ENCODE results near the gene PTTG1IP. TPM values are rescaled to one million over a fixed set of nuclear protein-coding genes. Genes with fewer than 3 reads are reported as not detected.

The PTTG1IP gene
- total and polyA plus RNA-seq, 8 donors: 61.3 to 253 (median 114) TPM

DNA sequence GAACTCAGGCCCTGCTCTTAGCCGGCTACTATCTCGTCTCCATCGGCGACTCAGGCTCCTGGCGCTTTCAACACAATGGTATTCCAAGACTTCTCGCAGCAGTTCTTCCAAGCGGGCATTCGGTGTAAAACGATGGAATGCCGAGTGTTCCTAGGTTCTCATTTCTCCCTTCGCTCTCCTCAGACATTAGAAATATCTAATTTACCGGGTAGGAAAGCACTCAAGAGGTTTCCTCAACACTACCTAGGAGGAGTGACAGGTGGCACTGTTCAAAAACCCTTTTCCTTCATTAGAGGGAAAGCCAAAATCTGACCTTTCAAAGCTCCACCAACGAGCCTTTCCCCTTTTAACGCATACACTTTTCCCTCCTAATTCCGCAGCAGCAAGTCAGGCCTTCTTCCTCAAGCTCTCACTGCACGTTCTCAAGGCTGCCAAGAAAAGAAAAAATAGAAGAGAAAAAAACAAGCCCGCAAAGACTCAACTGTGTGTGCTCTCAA, 72.5 kb downstream of the PTTG1IP start:
- WGBS, 5 donors: 1 to 4% (median 3%) methylated on average over 17 of the region's 17 CpGs
- intact Hi-C loops (cut with DNase I; ENCODE audit: low total_unique reads): no loop called here
- peak overlapping the region in 4 of 5 donors; percentile 79 to 86 (median 82) for H3K27ac ChIP-seq

DNA sequence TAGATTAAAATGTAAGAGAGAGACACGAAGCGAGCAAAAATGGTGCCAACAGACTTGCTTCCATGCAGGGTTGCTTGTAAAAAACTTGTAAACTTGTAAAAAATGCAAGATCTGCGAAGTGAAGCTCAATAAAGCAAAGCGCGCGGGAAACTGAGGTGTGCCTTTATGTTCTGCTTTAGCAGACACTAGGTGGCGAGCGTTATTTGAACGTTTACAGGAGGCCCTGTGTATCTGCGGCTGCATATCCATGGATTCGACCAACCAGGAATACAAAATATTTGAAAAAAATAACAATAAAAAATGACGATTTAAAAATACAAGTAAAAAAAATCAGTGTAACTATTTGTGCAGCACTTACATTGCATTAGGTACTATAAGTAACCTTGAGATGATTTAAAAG, 73.4 kb downstream of the PTTG1IP start:
- Histone ChIP-seq H3K4me3 (peak overlapping the region in 2 of 4 donors; percentile 86 to 96), H3K36me3 (peaks cover 5 to 34% (median 33%) of the 10 kb centered on the region in 4 donors), H3K4me1 (peaks cover 21 to 42% (median 34%) of the 10 kb centered on the region in 4 donors), H3K9me3 (no peaks in the 10 kb centered on the region), H3K27me3 (no peaks in the 10 kb centered on the region), H3K27ac (peak overlapping the region in 1 of 5 donors; percentile 85)
- intact Hi-C loops (cut with DNase I; ENCODE audit: low total_unique reads): no loop called here
- 39 to 56% (median 41%) methylated on average over 12 of the region's 12 CpGs for WGBS, 5 donors
- DNase-seq: peak; percentile 38 to 68
- TF ChIP-seq, protein P1, sequence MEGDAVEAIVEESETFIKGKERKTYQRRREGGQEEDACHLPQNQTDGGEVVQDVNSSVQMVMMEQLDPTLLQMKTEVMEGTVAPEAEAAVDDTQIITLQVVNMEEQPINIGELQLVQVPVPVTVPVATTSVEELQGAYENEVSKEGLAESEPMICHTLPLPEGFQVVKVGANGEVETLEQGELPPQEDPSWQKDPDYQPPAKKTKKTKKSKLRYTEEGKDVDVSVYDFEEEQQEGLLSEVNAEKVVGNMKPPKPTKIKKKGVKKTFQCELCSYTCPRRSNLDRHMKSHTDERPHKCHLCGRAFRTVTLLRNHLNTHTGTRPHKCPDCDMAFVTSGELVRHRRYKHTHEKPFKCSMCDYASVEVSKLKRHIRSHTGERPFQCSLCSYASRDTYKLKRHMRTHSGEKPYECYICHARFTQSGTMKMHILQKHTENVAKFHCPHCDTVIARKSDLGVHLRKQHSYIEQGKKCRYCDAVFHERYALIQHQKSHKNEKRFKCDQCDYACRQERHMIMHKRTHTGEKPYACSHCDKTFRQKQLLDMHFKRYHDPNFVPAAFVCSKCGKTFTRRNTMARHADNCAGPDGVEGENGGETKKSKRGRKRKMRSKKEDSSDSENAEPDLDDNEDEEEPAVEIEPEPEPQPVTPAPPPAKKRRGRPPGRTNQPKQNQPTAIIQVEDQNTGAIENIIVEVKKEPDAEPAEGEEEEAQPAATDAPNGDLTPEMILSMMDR (IDR thresholded peaks at IDR 0.05): peak in 5 of 7 experiments; percentile 17 to 31 (median 21)
- TF ChIP-seq POLR2A (IDR thresholded peaks at IDR 0.05): no peak

More for the DNA sequence above, 72.5 kb downstream of the PTTG1IP start:
- peaks cover 9 to 43% (median 41%) of the 10 kb centered on the region in 4 donors for H3K36me3 ChIP-seq
- no peaks in the 10 kb centered on the region for H3K9me3 ChIP-seq
- peak overlapping the region; percentile 86 to 96 (median 92) for H3K4me3 ChIP-seq
- H3K4me1 ChIP-seq: peaks cover 21 to 42% (median 32%) of the 10 kb centered on the region in 4 donors
- no peak for TF ChIP-seq EP300 (IDR thresholded peaks at IDR 0.05)
- TF ChIP-seq POLR2AphosphoS5 (IDR thresholded peaks at IDR 0.05): no peak
- TF ChIP-seq POLR2A (IDR thresholded peaks at IDR 0.05): no peak
- TF ChIP-seq, protein P1 (IDR thresholded peaks at IDR 0.05): peak in 5 of 7 experiments; percentile 17 to 29 (median 25)
- no peaks in the 10 kb centered on the region for H3K27me3 ChIP-seq
- peak in 1 of 2 donors; percentile 52 for DNase-seq

DNA sequence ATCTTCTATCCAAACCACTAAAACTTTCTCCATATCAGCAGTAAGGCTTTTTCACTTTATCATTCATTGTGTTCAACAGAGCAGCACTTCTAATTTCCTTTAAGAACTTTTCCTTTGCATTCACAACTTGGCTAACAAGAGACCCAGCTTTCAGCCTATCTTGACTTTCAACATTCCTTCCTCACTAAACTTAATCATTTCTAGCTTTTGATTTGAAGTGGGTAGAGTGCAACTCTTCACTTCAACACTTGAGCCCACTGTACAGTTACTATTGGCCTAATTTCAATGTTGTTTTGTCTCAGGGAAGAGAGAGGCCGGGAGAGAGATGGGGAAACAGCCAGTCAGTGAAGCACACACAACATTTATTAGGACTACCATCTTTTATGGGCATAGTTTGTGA, 73.8 kb downstream of the PTTG1IP start:
- no peaks in the 10 kb centered on the region for H3K27me3 ChIP-seq
- H3K4me3 ChIP-seq: peak overlapping the region in 1 of 4 donors; percentile 96
- TF ChIP-seq EP300 (IDR thresholded peaks at IDR 0.05): no peak
- TF ChIP-seq, protein P1 (IDR thresholded peaks at IDR 0.05): no peak
- no peak for TF ChIP-seq POLR2AphosphoS5 (IDR thresholded peaks at IDR 0.05)
- TF ChIP-seq POLR2A (IDR thresholded peaks at IDR 0.05): no peak
- H3K4me1 ChIP-seq: peaks cover 21 to 42% (median 34%) of the 10 kb centered on the region in 4 donors
- peaks cover under 1 to 29% (median 29%) of the 10 kb centered on the region in 4 donors for H3K36me3 ChIP-seq
- no peaks in the 10 kb centered on the region for H3K9me3 ChIP-seq
- WGBS, 5 donors: 43 to 71% (median 52%) methylated on average over 1 of the region's 1 CpG
- intact Hi-C loops (cut with DNase I; ENCODE audit: low total_unique reads): loop anchor here (10.0 kb wide), 1 partner anchor 285 kb away; no protein-coding TSS in a partner anchor
- DNase-seq: no peak
- H3K27ac ChIP-seq: no peak overlapping the region

Other genes with a start within 250 kb of the PTTG1IP start
- gene KRTAP10-9, start 246.6 kb downstream of the PTTG1IP start, total RNA-seq: not detected
- not detected for gene KRTAP10-9, start 246.6 kb downstream of the PTTG1IP start, polyA plus RNA-seq
- gene KRTAP10-10, start 236.3 kb downstream of the PTTG1IP start, total RNA-seq: not detected
- gene KRTAP10-10, start 236.3 kb downstream of the PTTG1IP start, polyA plus RNA-seq: not detected
- not detected for gene KRTAP10-11, start 227.3 kb downstream of the PTTG1IP start, total RNA-seq
- not detected for gene KRTAP10-11, start 227.3 kb downstream of the PTTG1IP start, polyA plus RNA-seq
- not detected for gene KRTAP12-4, start 219.0 kb downstream of the PTTG1IP start, total RNA-seq
- gene KRTAP12-4, start 219.0 kb downstream of the PTTG1IP start, polyA plus RNA-seq: not detected
- gene KRTAP12-3, start 215.8 kb downstream of the PTTG1IP start, total RNA-seq: not detected
- gene KRTAP12-3, start 215.8 kb downstream of the PTTG1IP start, polyA plus RNA-seq: not detected
- not detected for gene KRTAP12-2, start 206.8 kb downstream of the PTTG1IP start, total RNA-seq
- gene KRTAP12-2, start 206.8 kb downstream of the PTTG1IP start, polyA plus RNA-seq: not detected
- gene KRTAP12-1, start 191.5 kb downstream of the PTTG1IP start, total RNA-seq: 1 to 10 TPM in 1 of 5 donors, not detected in 4; 2.0 TPM
- gene KRTAP12-1, start 191.5 kb downstream of the PTTG1IP start, polyA plus RNA-seq: not detected
- gene KRTAP10-12, start 176.5 kb downstream of the PTTG1IP start, total RNA-seq: not detected
- gene KRTAP10-12, start 176.5 kb downstream of the PTTG1IP start, polyA plus RNA-seq: not detected
- under 1 TPM in 2 of 5 donors, not detected in 3; 0.18 to 0.29 TPM for gene TSPEAR, start 162.1 kb downstream of the PTTG1IP start, total RNA-seq
- under 1 TPM in 2 of 3 donors, not detected in 1; 0.05 to 0.06 TPM for gene TSPEAR, start 162.1 kb downstream of the PTTG1IP start, polyA plus RNA-seq
- gene UBE2G2, start 71.9 kb downstream of the PTTG1IP start, total RNA-seq: 100 to 1,000 TPM in 1 of 5 donors, 10 to 100 TPM in 4; 56.5 to 116 (median 78.2) TPM
- gene UBE2G2, start 71.9 kb downstream of the PTTG1IP start, polyA plus RNA-seq: 10 to 100 TPM; 30.6 to 33.7 (median 32.7) TPM
- 10 to 100 TPM; 29.5 to 80.1 (median 42.0) TPM for gene SUMO3, start 55.6 kb downstream of the PTTG1IP start, total RNA-seq
- 10 to 100 TPM; 36.4 to 95.9 (median 78.1) TPM for gene SUMO3, start 55.6 kb downstream of the PTTG1IP start, polyA plus RNA-seq
- gene ITGB2, start 47.2 kb upstream of the PTTG1IP start, total RNA-seq: 10 to 100 TPM in 3 of 5 donors, 1 to 10 TPM in 2; 3.5 to 72.2 (median 14.2) TPM
- 10 to 100 TPM in 2 of 3 donors, 1 to 10 TPM in 1; 6.7 to 25.3 (median 24.1) TPM for gene ITGB2, start 47.2 kb upstream of the PTTG1IP start, polyA plus RNA-seq
- 10 to 100 TPM in 3 of 5 donors, 1 to 10 TPM in 2; 5.4 to 83.4 (median 13.4) TPM for gene SLX9, start 66.3 kb upstream of the PTTG1IP start, total RNA-seq
- gene SLX9, start 66.3 kb upstream of the PTTG1IP start, polyA plus RNA-seq: 10 to 100 TPM; 19.9 to 37.0 (median 24.4) TPM
- gene ADARB1, start 200.9 kb upstream of the PTTG1IP start, total RNA-seq: 10 to 100 TPM in 4 of 5 donors, 1 to 10 TPM in 1; 3.2 to 33.9 (median 28.8) TPM
- 1 to 10 TPM; 5.9 to 6.7 (median 6.6) TPM for gene ADARB1, start 200.9 kb upstream of the PTTG1IP start, polyA plus RNA-seq

All from stomach (tissue), 9 donors.